ENCODE measurements around the gene INPP4B. TPM values are rescaled to one million over a fixed set of nuclear protein-coding genes. Genes with fewer than 3 reads are reported as not detected.

The INPP4B gene
- polyA plus RNA-seq, 1 experiment = 5.1 TPM

DNA sequence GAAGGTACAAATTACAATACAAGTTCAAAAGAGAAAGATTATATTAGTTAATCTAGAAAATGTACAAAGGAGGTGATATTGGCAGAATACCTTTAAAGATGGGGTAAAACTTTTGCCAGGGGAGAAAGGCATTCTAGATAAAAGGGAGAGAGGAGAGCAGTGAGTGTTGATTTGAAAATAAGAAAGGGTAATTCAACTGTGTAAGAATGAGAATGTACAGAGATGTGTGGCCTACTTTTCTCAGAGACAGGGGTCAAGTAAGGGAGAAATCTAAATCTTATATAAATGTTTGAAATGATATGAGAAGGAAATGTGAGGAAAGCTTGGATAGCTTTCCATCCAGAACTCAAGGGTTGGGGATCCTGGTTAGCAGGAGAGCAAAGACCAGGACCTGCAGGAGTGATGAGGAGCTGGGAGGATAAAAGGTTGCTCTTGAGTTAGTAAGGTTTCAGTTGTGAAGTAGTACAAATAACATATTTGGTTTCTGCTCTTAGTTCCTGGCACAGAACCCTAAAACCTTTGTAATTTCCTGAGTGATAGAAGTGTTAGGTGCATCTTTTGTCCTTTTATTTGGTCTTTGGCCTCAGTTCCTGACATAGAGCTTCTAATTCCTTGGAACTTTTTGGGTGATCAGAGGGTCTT, 489.9 kb downstream of the INPP4B start:
- TF ChIP-seq, protein P1, sequence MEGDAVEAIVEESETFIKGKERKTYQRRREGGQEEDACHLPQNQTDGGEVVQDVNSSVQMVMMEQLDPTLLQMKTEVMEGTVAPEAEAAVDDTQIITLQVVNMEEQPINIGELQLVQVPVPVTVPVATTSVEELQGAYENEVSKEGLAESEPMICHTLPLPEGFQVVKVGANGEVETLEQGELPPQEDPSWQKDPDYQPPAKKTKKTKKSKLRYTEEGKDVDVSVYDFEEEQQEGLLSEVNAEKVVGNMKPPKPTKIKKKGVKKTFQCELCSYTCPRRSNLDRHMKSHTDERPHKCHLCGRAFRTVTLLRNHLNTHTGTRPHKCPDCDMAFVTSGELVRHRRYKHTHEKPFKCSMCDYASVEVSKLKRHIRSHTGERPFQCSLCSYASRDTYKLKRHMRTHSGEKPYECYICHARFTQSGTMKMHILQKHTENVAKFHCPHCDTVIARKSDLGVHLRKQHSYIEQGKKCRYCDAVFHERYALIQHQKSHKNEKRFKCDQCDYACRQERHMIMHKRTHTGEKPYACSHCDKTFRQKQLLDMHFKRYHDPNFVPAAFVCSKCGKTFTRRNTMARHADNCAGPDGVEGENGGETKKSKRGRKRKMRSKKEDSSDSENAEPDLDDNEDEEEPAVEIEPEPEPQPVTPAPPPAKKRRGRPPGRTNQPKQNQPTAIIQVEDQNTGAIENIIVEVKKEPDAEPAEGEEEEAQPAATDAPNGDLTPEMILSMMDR (IDR thresholded peaks at IDR 0.05; ENCODE audit: low read depth, low read length) = no peak
- Histone ChIP-seq H3K27ac (ENCODE audit: low read depth, low read length) (no peak overlapping the region), H3K4me3 (ENCODE audit: low read depth, low read length) (no peak overlapping the region), H3K27me3 (ENCODE audit: control insufficient read depth, insufficient read depth, low read length) (no peaks in the 10 kb centered on the region), H3K9me3 (ENCODE audit: control insufficient read depth, insufficient read depth, low read length) (no peaks in the 10 kb centered on the region)
- ChIA-PET POLR2A (no interaction called here), CTCF (interaction anchor here (1.0 to 5.8 kb wide), 3 partner anchors 16 to 364 kb away, joined by 3 to 29 read pairs (median 5); no protein-coding TSS in a partner anchor)
- no peak for DNase-seq (ENCODE audit: low read depth, low spot score)

DNA sequence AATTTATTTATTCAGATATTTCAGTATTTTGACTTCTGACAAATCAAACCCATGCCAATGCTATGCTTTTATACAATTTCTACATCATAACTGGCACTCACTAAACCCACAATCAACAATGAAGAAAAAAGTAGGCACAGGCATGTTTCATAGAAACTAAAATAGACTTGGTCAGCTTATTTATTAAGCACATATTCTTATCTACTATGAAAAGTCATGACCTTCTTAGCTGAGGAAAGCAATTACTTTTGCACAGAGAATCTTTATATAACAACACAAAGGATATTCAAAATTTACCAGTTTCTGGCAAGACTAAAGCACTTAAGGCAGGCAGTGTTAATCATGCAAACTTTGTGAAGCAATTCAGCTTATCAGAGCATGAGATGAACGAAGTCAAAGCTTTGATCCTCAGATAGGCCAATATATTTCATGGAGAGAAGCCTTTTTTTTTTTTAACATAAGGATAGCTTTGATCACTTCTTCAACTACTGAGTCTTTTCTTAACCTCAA, 490.6 kb downstream of the INPP4B start:
- TF ChIP-seq, protein P1 (IDR thresholded peaks at IDR 0.05; ENCODE audit: low read depth, low read length) = no peak
- H3K9me3 ChIP-seq (ENCODE audit: control insufficient read depth, insufficient read depth, low read length) = no peaks in the 10 kb centered on the region
- no peak overlapping the region for H3K27ac ChIP-seq (ENCODE audit: low read depth, low read length)
- DNase-seq (ENCODE audit: low read depth, low spot score) = no peak
- no peaks in the 10 kb centered on the region for H3K27me3 ChIP-seq (ENCODE audit: control insufficient read depth, insufficient read depth, low read length)
- ChIA-PET POLR2A (no interaction called here), CTCF (interaction anchor here (1.6 to 5.8 kb wide), 2 partner anchors 15 to 365 kb away, joined by 5 to 29 read pairs; no protein-coding TSS in a partner anchor)
- H3K4me3 ChIP-seq (ENCODE audit: low read depth, low read length) = no peak overlapping the region

- TF ChIP-seq, protein P1 (IDR thresholded peaks at IDR 0.05; ENCODE audit: low read depth, low read length) = no peak
- Histone ChIP-seq H3K27ac (ENCODE audit: low read depth, low read length) (no peak overlapping the region), H3K4me3 (ENCODE audit: low read depth, low read length) (no peak overlapping the region), H3K27me3 (ENCODE audit: control insufficient read depth, insufficient read depth, low read length) (no peaks in the 10 kb centered on the region), H3K9me3 (ENCODE audit: control insufficient read depth, insufficient read depth, low read length) (no peaks in the 10 kb centered on the region)
- POLR2A ChIA-PET = no interaction called here
- DNase-seq (ENCODE audit: low read depth, low spot score) = no peak
- CTCF ChIA-PET = interaction anchor here (0.6 to 5.8 kb wide), 9 partner anchors 11 to 486 kb away, joined by 3 to 29 read pairs (median 5); no protein-coding TSS in a partner anchor
These were observed 491.2 kb downstream of the INPP4B start for GRCh38 chr4:142354794-142355420.

DNA sequence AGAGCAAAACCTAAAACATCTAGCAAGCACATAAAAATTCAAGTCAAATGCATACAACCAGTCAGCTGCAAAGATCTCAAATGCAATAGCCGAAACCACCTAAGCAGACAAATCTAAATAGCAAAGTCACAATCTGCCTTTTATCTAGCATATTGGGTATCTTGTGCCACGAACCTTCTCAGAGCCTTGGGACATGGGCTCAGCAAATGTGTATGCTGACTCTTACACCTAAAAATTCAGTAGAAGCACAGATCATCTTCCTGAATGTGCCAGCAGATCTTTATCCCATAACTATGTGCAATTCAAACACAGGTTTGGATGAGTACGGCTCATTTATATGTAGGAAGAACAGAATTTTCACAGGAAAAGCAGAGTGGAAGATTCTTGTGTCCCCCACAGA, 492.1 kb downstream of the INPP4B start:
- no peak for DNase-seq (ENCODE audit: low read depth, low spot score)
- no peaks in the 10 kb centered on the region for H3K9me3 ChIP-seq (ENCODE audit: control insufficient read depth, insufficient read depth, low read length)
- TF ChIP-seq, protein P1 (IDR thresholded peaks at IDR 0.05; ENCODE audit: low read depth, low read length) = no peak
- H3K27ac ChIP-seq (ENCODE audit: low read depth, low read length) = no peak overlapping the region
- H3K27me3 ChIP-seq (ENCODE audit: control insufficient read depth, insufficient read depth, low read length) = no peaks in the 10 kb centered on the region
- ChIA-PET CTCF (interaction anchor here (0.6 to 5.8 kb wide), 9 partner anchors 10 to 1131 kb away, joined by 3 to 29 read pairs (median 4); no protein-coding TSS in a partner anchor), POLR2A (no interaction called here)
- H3K4me3 ChIP-seq (ENCODE audit: low read depth, low read length) = no peak overlapping the region

Measured in AG04450 (cell line).